ENCODE results near the gene STIP1.

DNA sequence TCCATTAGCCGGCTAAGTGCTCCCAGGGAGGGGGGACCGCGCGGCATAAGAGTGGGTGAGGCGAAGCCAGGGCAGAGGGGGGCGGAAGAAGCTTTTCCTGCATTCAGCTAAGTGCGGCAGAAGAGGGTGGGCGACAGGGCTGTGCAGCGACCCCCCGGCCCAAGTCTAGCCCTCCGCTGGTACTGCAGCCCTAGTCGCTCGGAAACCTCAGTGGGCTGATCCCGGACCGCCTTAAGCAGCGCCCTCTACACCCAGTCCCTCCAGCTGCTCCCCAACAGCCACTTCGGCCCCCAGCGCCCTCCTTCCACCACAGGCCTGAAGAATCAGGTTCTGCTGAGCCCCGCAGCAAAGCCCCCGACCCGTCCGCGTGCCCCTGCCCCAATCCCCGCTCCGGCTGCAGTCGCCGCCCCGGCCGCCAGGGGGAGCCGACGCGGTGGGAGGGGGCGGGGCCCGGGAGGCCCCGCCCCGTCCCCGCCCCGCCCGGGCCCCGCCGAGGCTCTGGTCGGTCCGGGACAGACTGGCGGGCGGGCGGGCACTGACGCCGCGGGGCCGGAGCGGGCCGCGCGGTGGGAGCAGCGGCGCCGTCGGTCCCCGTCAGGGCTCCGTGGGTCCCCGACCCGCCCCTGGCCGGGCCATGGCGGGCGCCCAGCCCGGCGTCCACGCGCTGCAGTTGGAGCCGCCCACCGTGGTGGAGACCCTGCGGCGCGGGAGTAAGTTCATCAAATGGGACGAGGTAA is 65.2 kb downstream of the STIP1 start, which contains the start of gene PLCB3:
- no peak for TF ChIP-seq SUZ12 (IDR thresholded peaks at IDR 0.05; ENCODE audit: extremely low read depth, insufficient read depth, insufficient read length)
- TF ChIP-seq YY1 (IDR thresholded peaks at IDR 0.05; ENCODE audit: insufficient read depth, insufficient read length) = no peak
- TF ChIP-seq ZNF274 (IDR thresholded peaks at IDR 0.05; ENCODE audit: low read depth, low read length) = no peak
